Activated CD8-positive, alpha-beta T cell treated with anti-CD3 and anti-CD28 coated beads for 36 hours (primary cell): ENCODE measurements around the gene MTA1. TPM values are rescaled to one million over a fixed set of nuclear protein-coding genes. Genes with fewer than 3 reads are reported as not detected.

Experiments
- ATAC-seq: fragments of 200-7000 bp; cut with Tn5 transposase; one replicate; pipeline ENCODE4 v1.10.0; 2021; ENCODE audit warnings: mild to moderate bottlenecking, moderate library complexity
- CTCF ChIA-PET: fragments of 350-600 bp; sonication (Branson Sonifier 250); formaldehyde crosslinking; loops from one replicate; lab custom pipeline; 2021; ENCODE audit warnings: antibody characterized with exemption; lab: Charles Lee
- POLR2A ChIA-PET: fragments of 350-600 bp; sonication (Branson Sonifier 250); formaldehyde crosslinking; loops from one replicate; lab custom pipeline; 2021; ENCODE audit warnings: antibody characterized with exemption; lab: Charles Lee
- DNase-seq: peaks from one replicate; pipeline ENCODE4 v3.0.0-alpha.2; 2020
- H3K27ac Mint-ChIP-seq: one replicate; pipeline ENCODE4 v1.8.0; 2021; ENCODE audit warnings: mild to moderate bottlenecking, mixed read lengths
- H3K27me3 Mint-ChIP-seq: one replicate; pipeline ENCODE4 v1.8.0; 2021; ENCODE audit warnings: mixed read lengths
- H3K36me3 Mint-ChIP-seq: one replicate; pipeline ENCODE4 v1.8.0; 2021; ENCODE audit warnings: low read depth, mixed read lengths
- H3K4me1 Mint-ChIP-seq: one replicate; pipeline ENCODE4 v1.8.0; 2021; ENCODE audit warnings: low read depth, mixed read lengths
- H3K4me3 Mint-ChIP-seq: one replicate; pipeline ENCODE4 v1.8.0; 2021; ENCODE audit warnings: mild to moderate bottlenecking, moderate library complexity, mixed read lengths
- H3K9me3 Mint-ChIP-seq: one replicate; pipeline ENCODE4 v1.8.0; 2021; ENCODE audit warnings: mixed read lengths
- CTCF ChIP-seq: fragments of 200-600 bp; IDR thresholded peaks from one replicate; pipeline ENCODE4 v1.8.0; 2022; ENCODE audit warnings: antibody characterized with exemption, mild to moderate bottlenecking
- intact Hi-C: fragments of 100-400 bp; cut with micrococcal nuclease; formaldehyde crosslinking; loops from one replicate; pipeline ENCODE4 v1.10.0; 2022
- total RNA-seq, 2 experiments: library from RNA; stranded (reverse); gene quantifications; one replicate each; pipeline ENCODE4 v1.2.3, GENCODE V29; 2021

MTA1 gene
- total RNA-seq, 2 experiments from 2014 or later: 133 to 140 TPM

GRCh38 chr14:105392131-105393090 is 27.2 kb upstream of the MTA1 start:
- ATAC-seq: no peak

GRCh38 chr14:105393151-105393550 is 26.5 kb upstream of the MTA1 start:
- ATAC-seq (no peak), DNase-seq (no peak)
- Mint-ChIP-seq H3K27ac (no peak overlapping the region), H3K27me3 (no peaks in the 10 kb centered on the region), H3K9me3 (no peaks in the 10 kb centered on the region), H3K4me1 (peaks cover 9% of the 10 kb centered on the region), H3K36me3 (no peaks in the 10 kb centered on the region), H3K4me3 (no peak overlapping the region)
- intact Hi-C loops: no loop called here
- TF ChIP-seq CTCF: no peak
- ChIA-PET CTCF (no interaction called here), POLR2A (no interaction called here)

More at GRCh38 chr14:105392131-105393090, 27.2 kb upstream of the MTA1 start:
- TF ChIP-seq CTCF: no peak
- peaks cover 4% of the 10 kb centered on the region for H3K4me1 Mint-ChIP-seq
- H3K9me3 Mint-ChIP-seq: no peaks in the 10 kb centered on the region
- intact Hi-C loops: no loop called here
- DNase-seq: no peak
- no peak overlapping the region for H3K27ac Mint-ChIP-seq
- no peaks in the 10 kb centered on the region for H3K27me3 Mint-ChIP-seq
- CTCF ChIA-PET: no interaction called here
- POLR2A ChIA-PET: interaction anchor here (0.8 kb wide), 1 partner anchor 11 kb away, joined by 3 read pairs; no protein-coding TSS in a partner anchor
- no peak overlapping the region for H3K4me3 Mint-ChIP-seq
- no peaks in the 10 kb centered on the region for H3K36me3 Mint-ChIP-seq

- H3K4me1 Mint-ChIP-seq: peaks cover 15% of the 10 kb centered on the region
- ChIA-PET POLR2A (no interaction called here), CTCF (interaction anchor here (1.7 kb wide), 1 partner anchor 24 kb away, joined by 6 read pairs; no protein-coding TSS in a partner anchor)
- no peak overlapping the region for H3K27ac Mint-ChIP-seq
- intact Hi-C loops: no loop called here
- TF ChIP-seq CTCF: no peak
- peaks cover 13% of the 10 kb centered on the region for H3K36me3 Mint-ChIP-seq
- H3K27me3 Mint-ChIP-seq: no peaks in the 10 kb centered on the region
- no peak overlapping the region for H3K4me3 Mint-ChIP-seq
- H3K9me3 Mint-ChIP-seq: no peaks in the 10 kb centered on the region
- no peak for DNase-seq
- no peak for ATAC-seq
Observed at GRCh38 chr14:105394714-105395537, 24.7 kb upstream of the MTA1 start.

- Mint-ChIP-seq H3K27me3 (no peaks in the 10 kb centered on the region), H3K4me1 (peaks cover 15% of the 10 kb centered on the region), H3K36me3 (peaks cover 19% of the 10 kb centered on the region), H3K9me3 (peaks cover 3% of the 10 kb centered on the region), H3K4me3 (no peak overlapping the region), H3K27ac (no peak overlapping the region)
- POLR2A ChIA-PET: no interaction called here
- DNase-seq (no peak), ATAC-seq (no peak)
- CTCF ChIA-PET: interaction anchor here (1.7 kb wide), 1 partner anchor 25 kb away, joined by 6 read pairs; no protein-coding TSS in a partner anchor
- no peak for TF ChIP-seq CTCF
- intact Hi-C loops: no loop called here
Observed at GRCh38 chr14:105395538-105395854, 24.1 kb upstream of the MTA1 start.
